ENCODE results near the gene PACSIN2. TPM values are rescaled to one million over a fixed set of nuclear protein-coding genes. Genes with fewer than 3 reads are reported as not detected.
A peak's percentile ranks its signal among the peaks of the same experiment; 100 is the strongest.

Gene PACSIN2
- total RNA-seq, 1 donor from 2014 or later, result 93.4 TPM

- H3K4me1 Mint-ChIP-seq (ENCODE audit: low read depth), result peaks cover 40% of the 10 kb centered on the region
- DNase-seq (ENCODE audit: low spot score), result peak; percentile 98
- TF ChIP-seq, protein P1, sequence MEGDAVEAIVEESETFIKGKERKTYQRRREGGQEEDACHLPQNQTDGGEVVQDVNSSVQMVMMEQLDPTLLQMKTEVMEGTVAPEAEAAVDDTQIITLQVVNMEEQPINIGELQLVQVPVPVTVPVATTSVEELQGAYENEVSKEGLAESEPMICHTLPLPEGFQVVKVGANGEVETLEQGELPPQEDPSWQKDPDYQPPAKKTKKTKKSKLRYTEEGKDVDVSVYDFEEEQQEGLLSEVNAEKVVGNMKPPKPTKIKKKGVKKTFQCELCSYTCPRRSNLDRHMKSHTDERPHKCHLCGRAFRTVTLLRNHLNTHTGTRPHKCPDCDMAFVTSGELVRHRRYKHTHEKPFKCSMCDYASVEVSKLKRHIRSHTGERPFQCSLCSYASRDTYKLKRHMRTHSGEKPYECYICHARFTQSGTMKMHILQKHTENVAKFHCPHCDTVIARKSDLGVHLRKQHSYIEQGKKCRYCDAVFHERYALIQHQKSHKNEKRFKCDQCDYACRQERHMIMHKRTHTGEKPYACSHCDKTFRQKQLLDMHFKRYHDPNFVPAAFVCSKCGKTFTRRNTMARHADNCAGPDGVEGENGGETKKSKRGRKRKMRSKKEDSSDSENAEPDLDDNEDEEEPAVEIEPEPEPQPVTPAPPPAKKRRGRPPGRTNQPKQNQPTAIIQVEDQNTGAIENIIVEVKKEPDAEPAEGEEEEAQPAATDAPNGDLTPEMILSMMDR (IDR thresholded peaks at IDR 0.05), result no peak
- H3K36me3 Mint-ChIP-seq (ENCODE audit: low read depth), result no peaks in the 10 kb centered on the region
- no peaks in the 10 kb centered on the region for H3K9me3 Mint-ChIP-seq (ENCODE audit: low read depth)
- peak within 1 kb of the TSS; percentile 94 for H3K4me3 Mint-ChIP-seq (ENCODE audit: unreplicated experiment)
- peak within 1 kb of the TSS; percentile 97 for H3K27ac Mint-ChIP-seq (ENCODE audit: unreplicated experiment)
- no peaks in the 10 kb centered on the region for H3K27me3 Mint-ChIP-seq (ENCODE audit: low read depth)
These were observed 157.9 kb downstream of the PACSIN2 start, which contains the start of gene ARFGAP3 for GRCh38 chr22:42856865-42857704. Gene ARFGAP3 (minus strand): TSS chr22:42857273. CDS start chr22:42857182, 91 bp downstream.

- H3K9me3 Mint-ChIP-seq (ENCODE audit: low read depth), result no peaks in the 10 kb centered on the region
- H3K36me3 Mint-ChIP-seq (ENCODE audit: low read depth), result no peaks in the 10 kb centered on the region
- H3K4me1 Mint-ChIP-seq (ENCODE audit: low read depth), result peaks cover 33% of the 10 kb centered on the region
- peak; percentile 59 for DNase-seq (ENCODE audit: low spot score)
- TF ChIP-seq, protein P1 (IDR thresholded peaks at IDR 0.05), result no peak
- H3K27me3 Mint-ChIP-seq (ENCODE audit: low read depth), result no peaks in the 10 kb centered on the region
- peak overlapping the region; percentile 97 for H3K27ac Mint-ChIP-seq (ENCODE audit: unreplicated experiment)
- peak overlapping the region; percentile 94 for H3K4me3 Mint-ChIP-seq (ENCODE audit: unreplicated experiment)
These were observed 158.6 kb downstream of the PACSIN2 start for GRCh38 chr22:42856179-42856864.

DNA sequence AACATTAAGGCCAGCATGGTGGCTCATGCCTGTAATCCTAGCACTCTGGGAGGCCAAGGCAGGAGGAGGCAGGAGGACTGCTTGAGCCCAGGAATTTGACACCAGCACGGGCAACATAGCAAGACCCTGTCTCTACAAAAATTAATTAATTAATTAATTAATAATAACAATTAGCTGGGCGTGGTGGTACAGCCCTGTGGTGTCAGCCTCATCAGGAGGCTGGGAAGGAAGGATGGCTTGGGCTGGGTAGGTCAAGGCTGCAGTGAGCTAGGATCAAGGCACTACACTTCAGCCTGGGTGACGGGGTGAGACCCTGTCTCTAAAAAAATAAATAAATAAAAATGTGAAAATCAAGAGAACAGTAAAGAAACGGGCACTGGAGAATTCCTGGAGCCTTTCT lies 159.2 kb downstream of the PACSIN2 start:
- TF ChIP-seq, protein P1 (IDR thresholded peaks at IDR 0.05), result no peak
- no peaks in the 10 kb centered on the region for H3K27me3 Mint-ChIP-seq (ENCODE audit: low read depth)
- DNase-seq (ENCODE audit: low spot score), result peak; percentile 18

GRCh38 chr22:42855211-42855610 lies 159.7 kb downstream of the PACSIN2 start:
- TF ChIP-seq, protein P1 (IDR thresholded peaks at IDR 0.05), result no peak
- DNase-seq (ENCODE audit: low spot score), result no peak

More for the DNA sequence above, 159.2 kb downstream of the PACSIN2 start:
- Mint-ChIP-seq H3K4me3 (ENCODE audit: unreplicated experiment) (peak overlapping the region; percentile 94), H3K4me1 (ENCODE audit: low read depth) (peaks cover 31% of the 10 kb centered on the region), H3K36me3 (ENCODE audit: low read depth) (no peaks in the 10 kb centered on the region), H3K9me3 (ENCODE audit: low read depth) (no peaks in the 10 kb centered on the region), H3K27ac (ENCODE audit: unreplicated experiment) (peak overlapping the region; percentile 97)

DNA sequence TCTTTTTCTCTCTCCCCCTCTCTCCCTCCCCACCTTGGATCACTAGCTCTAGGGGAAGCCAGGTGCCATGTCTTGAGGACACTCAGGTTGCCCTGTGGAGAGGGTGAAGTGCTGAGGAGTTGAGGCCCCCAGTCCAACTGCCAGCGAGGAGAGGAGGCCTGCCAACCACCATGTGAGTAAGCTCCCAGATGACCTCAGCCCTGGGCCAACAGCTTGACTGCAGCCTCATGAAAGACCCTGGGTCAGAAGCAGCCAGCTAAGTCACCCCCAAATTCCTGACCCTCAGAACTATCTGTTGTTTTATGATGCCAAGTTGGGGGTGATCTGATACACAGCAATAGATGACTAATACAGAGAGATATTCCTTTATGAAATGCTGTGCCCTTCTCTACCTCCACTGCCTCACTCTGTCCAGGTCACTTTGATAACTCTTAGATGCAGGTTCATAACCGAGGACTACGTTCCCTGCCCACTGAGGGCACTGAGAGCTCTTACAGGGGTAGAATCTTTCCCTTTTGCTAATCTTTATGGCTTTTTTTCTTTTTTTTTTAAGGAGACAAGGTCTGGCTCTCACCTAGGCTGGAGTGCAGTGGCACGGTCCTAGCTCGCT lies 165.9 kb downstream of the PACSIN2 start:
- H3K4me3 Mint-ChIP-seq (ENCODE audit: unreplicated experiment), result no peak overlapping the region
- no peaks in the 10 kb centered on the region for H3K9me3 Mint-ChIP-seq (ENCODE audit: low read depth)
- DNase-seq (ENCODE audit: low spot score), result no peak
- peaks cover 14% of the 10 kb centered on the region for H3K36me3 Mint-ChIP-seq (ENCODE audit: low read depth)
- H3K4me1 Mint-ChIP-seq (ENCODE audit: low read depth), result peaks cover 27% of the 10 kb centered on the region
- H3K27ac Mint-ChIP-seq (ENCODE audit: unreplicated experiment), result no peak overlapping the region
- H3K27me3 Mint-ChIP-seq (ENCODE audit: low read depth), result no peaks in the 10 kb centered on the region
- TF ChIP-seq, protein P1 (IDR thresholded peaks at IDR 0.05), result no peak

More at GRCh38 chr22:42855211-42855610, 159.7 kb downstream of the PACSIN2 start:
- Mint-ChIP-seq H3K27ac (ENCODE audit: unreplicated experiment) (peak overlapping the region; percentile 97), H3K9me3 (ENCODE audit: low read depth) (no peaks in the 10 kb centered on the region), H3K36me3 (ENCODE audit: low read depth) (no peaks in the 10 kb centered on the region), H3K4me1 (ENCODE audit: low read depth) (peaks cover 32% of the 10 kb centered on the region), H3K4me3 (ENCODE audit: unreplicated experiment) (peak overlapping the region; percentile 66), H3K27me3 (ENCODE audit: low read depth) (no peaks in the 10 kb centered on the region)

Data from chondrocyte (in vitro differentiated cells).